Activated naive CD4-positive, alpha-beta T cell treated with anti-CD3 and anti-CD28 coated beads for 36 hours (primary cell): Measurements from ENCODE around the gene SLC2A10. TPM values are rescaled to one million over a fixed set of nuclear protein-coding genes. Genes with fewer than 3 reads are reported as not detected.

Experiments
- CTCF ChIA-PET: fragments of 350-600 bp; sonication (Branson Sonifier 250); formaldehyde crosslinking; loops from one replicate; lab custom pipeline; 2021; ENCODE audit warnings: antibody characterized with exemption; lab: Charles Lee
- DNase-seq: peaks from one replicate; pipeline ENCODE4 v3.0.0-alpha.2; 2020
- H3K27ac Mint-ChIP-seq: one replicate; pipeline ENCODE4 v1.8.0; 2021; ENCODE audit warnings: mild to moderate bottlenecking, mixed read lengths
- H3K27me3 Mint-ChIP-seq: one replicate; pipeline ENCODE4 v1.8.0; 2021; ENCODE audit warnings: low read depth, mixed read lengths
- H3K36me3 Mint-ChIP-seq: one replicate; pipeline ENCODE4 v1.8.0; 2021; ENCODE audit warnings: low read depth, mixed read lengths
- H3K4me1 Mint-ChIP-seq: one replicate; pipeline ENCODE4 v1.8.0; 2021; ENCODE audit warnings: low read depth, mixed read lengths
- H3K4me3 Mint-ChIP-seq: one replicate; pipeline ENCODE4 v1.8.0; 2021; ENCODE audit warnings: mild to moderate bottlenecking, moderate library complexity, mixed read lengths
- H3K9me3 Mint-ChIP-seq: one replicate; pipeline ENCODE4 v1.8.0; 2021; ENCODE audit warnings: mixed read lengths
- intact Hi-C: fragments of 100-400 bp; cut with micrococcal nuclease; formaldehyde crosslinking; loops from one replicate; pipeline ENCODE4 v1.15.1; 2023
- total RNA-seq, 2 experiments: library from RNA; stranded (reverse); gene quantifications; one replicate each; pipeline ENCODE4 v1.2.3, GENCODE V29; 2021

Gene SLC2A10
- total RNA-seq, result not detected

GRCh38 chr20:46709459-46710152 is at the start of gene SLC2A10:
Gene SLC2A10, plus strand, starts transcription at chr20:46709649. Its CDS starts 88 bp downstream, at chr20:46709737.
- CTCF ChIA-PET, result interaction anchor here (0.5 kb wide), 1 partner anchor 426 kb away, joined by 3 read pairs; no protein-coding TSS in a partner anchor
- H3K4me3 Mint-ChIP-seq, result peak within 1 kb of the TSS; percentile 48
- no peak within 1 kb of the TSS for H3K27ac Mint-ChIP-seq
- peaks cover 6% of the 10 kb centered on the region for H3K9me3 Mint-ChIP-seq
- peaks cover 9% of the 10 kb centered on the region for H3K4me1 Mint-ChIP-seq
- intact Hi-C loops, result no loop called here
- H3K27me3 Mint-ChIP-seq, result peaks cover 58% of the 10 kb centered on the region
- H3K36me3 Mint-ChIP-seq, result peaks cover 2% of the 10 kb centered on the region
- DNase-seq, result no peak

GRCh38 chr20:46660487-46660886 is 49.0 kb upstream of the SLC2A10 start:
- Mint-ChIP-seq H3K36me3 (peaks cover 7% of the 10 kb centered on the region), H3K4me3 (no peak overlapping the region), H3K4me1 (no peaks in the 10 kb centered on the region), H3K27me3 (no peaks in the 10 kb centered on the region), H3K27ac (no peak overlapping the region), H3K9me3 (peaks cover 5% of the 10 kb centered on the region)
- intact Hi-C loops, result no loop called here
- no peak for DNase-seq
- CTCF ChIA-PET, result no interaction called here

- no peak for DNase-seq
- Mint-ChIP-seq H3K27me3 (no peaks in the 10 kb centered on the region), H3K27ac (no peak overlapping the region), H3K4me1 (no peaks in the 10 kb centered on the region), H3K9me3 (peaks cover 5% of the 10 kb centered on the region), H3K36me3 (peaks cover 7% of the 10 kb centered on the region), H3K4me3 (no peak overlapping the region)
- CTCF ChIA-PET, result no interaction called here
- intact Hi-C loops, result no loop called here
Measured at GRCh38 chr20:46661659-46662058, 47.8 kb upstream of the SLC2A10 start.

GRCh38 chr20:46663531-46663930 is 45.9 kb upstream of the SLC2A10 start:
- intact Hi-C loops, result no loop called here
- no peak overlapping the region for H3K27ac Mint-ChIP-seq
- DNase-seq, result no peak
- peaks cover 5% of the 10 kb centered on the region for H3K9me3 Mint-ChIP-seq
- CTCF ChIA-PET, result interaction anchor here (0.6 to 1.3 kb wide), 3 partner anchors 12 to 43 kb away, joined by 4 to 7 read pairs (median 6); no protein-coding TSS in a partner anchor
- no peak overlapping the region for H3K4me3 Mint-ChIP-seq
- no peaks in the 10 kb centered on the region for H3K4me1 Mint-ChIP-seq
- H3K36me3 Mint-ChIP-seq, result peaks cover 10% of the 10 kb centered on the region
- H3K27me3 Mint-ChIP-seq, result no peaks in the 10 kb centered on the region

- intact Hi-C loops, result no loop called here
- Mint-ChIP-seq H3K27me3 (no peaks in the 10 kb centered on the region), H3K9me3 (peaks cover 5% of the 10 kb centered on the region), H3K27ac (no peak overlapping the region), H3K4me3 (no peak overlapping the region), H3K4me1 (no peaks in the 10 kb centered on the region), H3K36me3 (peaks cover 6% of the 10 kb centered on the region)
- CTCF ChIA-PET, result no interaction called here
- no peak for DNase-seq
Measured at GRCh38 chr20:46665602-46666001, 43.8 kb upstream of the SLC2A10 start.

GRCh38 chr20:46666306-46666705 is 43.1 kb upstream of the SLC2A10 start:
- H3K9me3 Mint-ChIP-seq, result peaks cover 11% of the 10 kb centered on the region
- DNase-seq, result no peak
- no peaks in the 10 kb centered on the region for H3K4me1 Mint-ChIP-seq
- CTCF ChIA-PET, result no interaction called here
- H3K4me3 Mint-ChIP-seq, result no peak overlapping the region
- intact Hi-C loops, result no loop called here
- no peaks in the 10 kb centered on the region for H3K27me3 Mint-ChIP-seq
- H3K36me3 Mint-ChIP-seq, result peaks cover 4% of the 10 kb centered on the region
- H3K27ac Mint-ChIP-seq, result no peak overlapping the region

- no peak for DNase-seq
- Mint-ChIP-seq H3K36me3 (peaks cover 6% of the 10 kb centered on the region), H3K27ac (no peak overlapping the region), H3K4me3 (no peak overlapping the region), H3K9me3 (peaks cover 16% of the 10 kb centered on the region), H3K4me1 (no peaks in the 10 kb centered on the region), H3K27me3 (no peaks in the 10 kb centered on the region)
- intact Hi-C loops, result no loop called here
- CTCF ChIA-PET, result interaction anchor here (0.6 kb wide), 1 partner anchor 22 kb away, joined by 3 read pairs; the partner anchor contains the start of gene TP53RK
Measured at GRCh38 chr20:46666818-46667515, 42.5 kb upstream of the SLC2A10 start.

GRCh38 chr20:46670228-46670584 is 39.2 kb upstream of the SLC2A10 start:
- Mint-ChIP-seq H3K9me3 (peaks cover 16% of the 10 kb centered on the region), H3K36me3 (peaks cover 6% of the 10 kb centered on the region), H3K27ac (no peak overlapping the region), H3K4me1 (no peaks in the 10 kb centered on the region), H3K27me3 (no peaks in the 10 kb centered on the region), H3K4me3 (no peak overlapping the region)
- no peak for DNase-seq
- CTCF ChIA-PET, result no interaction called here
- intact Hi-C loops, result no loop called here

GRCh38 chr20:46670585-46671584 is 38.6 kb upstream of the SLC2A10 start:
- Mint-ChIP-seq H3K27me3 (no peaks in the 10 kb centered on the region), H3K36me3 (peaks cover 6% of the 10 kb centered on the region), H3K4me1 (no peaks in the 10 kb centered on the region), H3K4me3 (no peak overlapping the region), H3K27ac (no peak overlapping the region), H3K9me3 (peaks cover 16% of the 10 kb centered on the region)
- intact Hi-C loops, result no loop called here
- DNase-seq, result no peak
- CTCF ChIA-PET, result no interaction called here

- CTCF ChIA-PET, result interaction anchor here (1.4 kb wide), 1 partner anchor 9 kb away, joined by 9 read pairs; no protein-coding TSS in a partner anchor
- Mint-ChIP-seq H3K4me1 (no peaks in the 10 kb centered on the region), H3K27me3 (no peaks in the 10 kb centered on the region), H3K27ac (no peak overlapping the region), H3K36me3 (peaks cover 6% of the 10 kb centered on the region), H3K9me3 (peaks cover 16% of the 10 kb centered on the region), H3K4me3 (no peak overlapping the region)
- intact Hi-C loops, result no loop called here
- DNase-seq, result no peak
Measured at GRCh38 chr20:46671866-46672542, 37.4 kb upstream of the SLC2A10 start.

- Mint-ChIP-seq H3K27ac (no peak overlapping the region), H3K9me3 (peaks cover 16% of the 10 kb centered on the region), H3K4me3 (no peak overlapping the region), H3K27me3 (no peaks in the 10 kb centered on the region), H3K36me3 (peaks cover 6% of the 10 kb centered on the region), H3K4me1 (no peaks in the 10 kb centered on the region)
- CTCF ChIA-PET, result interaction anchor here (1.4 kb wide), 1 partner anchor 8 kb away, joined by 9 read pairs; no protein-coding TSS in a partner anchor
- intact Hi-C loops, result no loop called here
- no peak for DNase-seq
Measured at GRCh38 chr20:46672543-46673148, 36.8 kb upstream of the SLC2A10 start.
